ENCODE data around the gene YPEL1. TPM values are rescaled to one million over a fixed set of nuclear protein-coding genes. Genes with fewer than 3 reads are reported as not detected.

YPEL1 gene
- total RNA-seq, 1 experiment from 2014 or later, result 3.1 TPM

- no peaks in the 10 kb centered on the region for H3K9me2 ChIP-seq (ENCODE audit: insufficient read depth)
- H3K36me3 ChIP-seq (ENCODE audit: control insufficient read depth in 1 of 2, insufficient read depth in 2 of 2, low read length in 2 of 2), result no peaks in the 10 kb centered on the region
- intact Hi-C loops (cut with micrococcal nuclease), result loop anchor here (1.0 to 2.0 kb wide), 3 partner anchors 13 to 239 kb away; partner anchors contain the start of gene PPM1F
- no peak for DNase-seq (ENCODE audit: low read depth, low spot score)
- no TSS peak for BruUV-seq (replicated peaks)
- H3K9ac ChIP-seq (ENCODE audit: low read length), result no peak overlapping the region
- ChIA-PET POLR2A (no interaction called here), CTCF (interaction anchor here (0.9 to 1.1 kb wide), 4 partner anchors 15 to 259 kb away, joined by 3 to 6 read pairs (median 3); partner anchors contain the start of gene PPM1F), RAD21 (ENCODE audit: low non-redundant PET in 1 of 2, low total read pairs in 2 of 2, uncharacterized antibody in 2 of 2, unreplicated experiment in 2 of 2) (interaction anchor here (0.9 to 1.0 kb wide), 2 partner anchors 225 to 239 kb away, joined by 3 to 4 read pairs; partner anchors contain the start of gene PPM1F (in 1 of the 2))
- peak overlapping the region; percentile 16 for H2AFZ ChIP-seq (ENCODE audit: low read depth, low read length, poor library complexity, severe bottlenecking)
- H3K4me2 ChIP-seq (ENCODE audit: low read length), result peak overlapping the region; percentile 67
- H3K9me3 ChIP-seq (ENCODE audit: control insufficient read depth in 1 of 2, insufficient read depth in 1 of 2, low read depth in 1 of 2, low read length in 2 of 2), result no peaks in the 10 kb centered on the region
- peak overlapping the region in 1 of 2 experiments; percentile 23; a peak in 2 of 4 replicates for H3K4me3 ChIP-seq (replicated peaks in 1 of 2; ENCODE audit: low read depth in 1 of 2, low read length in 2 of 2)
- H3K4me1 ChIP-seq (ENCODE audit: control insufficient read depth in 1 of 2, insufficient read depth in 2 of 2, low read length in 2 of 2), result peaks cover 0 to 7% of the 10 kb centered on the region in 2 experiments; a peak in 1 of 4 replicates
- ATAC-seq, result no peak
- no peaks in the 10 kb centered on the region for H4K20me1 ChIP-seq (ENCODE audit: insufficient read depth)
- H3K27ac ChIP-seq (ENCODE audit: low read depth, low read length), result no peak overlapping the region
- no peaks in the 10 kb centered on the region for H3K79me2 ChIP-seq (ENCODE audit: insufficient read depth, low read length)
- no peaks in the 10 kb centered on the region for H3K27me3 ChIP-seq (ENCODE audit: insufficient read depth, low read length)
- TF ChIP-seq, protein P1, sequence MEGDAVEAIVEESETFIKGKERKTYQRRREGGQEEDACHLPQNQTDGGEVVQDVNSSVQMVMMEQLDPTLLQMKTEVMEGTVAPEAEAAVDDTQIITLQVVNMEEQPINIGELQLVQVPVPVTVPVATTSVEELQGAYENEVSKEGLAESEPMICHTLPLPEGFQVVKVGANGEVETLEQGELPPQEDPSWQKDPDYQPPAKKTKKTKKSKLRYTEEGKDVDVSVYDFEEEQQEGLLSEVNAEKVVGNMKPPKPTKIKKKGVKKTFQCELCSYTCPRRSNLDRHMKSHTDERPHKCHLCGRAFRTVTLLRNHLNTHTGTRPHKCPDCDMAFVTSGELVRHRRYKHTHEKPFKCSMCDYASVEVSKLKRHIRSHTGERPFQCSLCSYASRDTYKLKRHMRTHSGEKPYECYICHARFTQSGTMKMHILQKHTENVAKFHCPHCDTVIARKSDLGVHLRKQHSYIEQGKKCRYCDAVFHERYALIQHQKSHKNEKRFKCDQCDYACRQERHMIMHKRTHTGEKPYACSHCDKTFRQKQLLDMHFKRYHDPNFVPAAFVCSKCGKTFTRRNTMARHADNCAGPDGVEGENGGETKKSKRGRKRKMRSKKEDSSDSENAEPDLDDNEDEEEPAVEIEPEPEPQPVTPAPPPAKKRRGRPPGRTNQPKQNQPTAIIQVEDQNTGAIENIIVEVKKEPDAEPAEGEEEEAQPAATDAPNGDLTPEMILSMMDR (IDR thresholded peaks at IDR 0.05 in 2 of 3, conservative IDR thresholded peaks at IDR 0.05 in 1 of 3; ENCODE audit: borderline replicate concordance in 1 of 3, insufficient read depth in 1 of 3, low read depth in 2 of 3, low read length in 2 of 3), result 0 out of 6 replicates have a peak, but pooled peaks of 1 of the 3 experiments have one; percentile 3
- TF ChIP-seq TCF7L2 (IDR thresholded peaks at IDR 0.05; ENCODE audit: borderline replicate concordance, extremely low read depth, insufficient read depth, insufficient read length), result no peak
Observed at GRCh38 chr22:21713428-21714058, 22.1 kb downstream of the YPEL1 start.
